CD4-positive, alpha-beta T cell treated with Interleukin-17A for 1 hour (primary cell): Measurements from ENCODE around the gene GNAZ.
A peak's percentile ranks its signal among the peaks of the same experiment; 100 is the strongest.

Experiments
- DNase-seq: peaks from one replicate; pipeline ENCODE4 v3.0.0-alpha.2; 2020

GNAZ gene

GRCh38 chr22:23109079-23109347 lies 38.7 kb downstream of the GNAZ start:
- DNase-seq = no peak

- no peak for DNase-seq
These were observed 39.2 kb downstream of the GNAZ start for GRCh38 chr22:23109441-23109978.

GRCh38 chr22:23110190-23110921 lies 40.0 kb downstream of the GNAZ start:
- DNase-seq = no peak

- no peak for DNase-seq
These were observed 40.7 kb downstream of the GNAZ start for GRCh38 chr22:23110922-23111527.

- DNase-seq = no peak
These were observed 42.2 kb downstream of the GNAZ start for GRCh38 chr22:23112472-23113012.

- DNase-seq = no peak
These were observed 42.9 kb downstream of the GNAZ start for GRCh38 chr22:23113067-23113846.

- no peak for DNase-seq
These were observed 43.8 kb downstream of the GNAZ start for GRCh38 chr22:23113847-23114720.

- no peak for DNase-seq
These were observed 44.4 kb downstream of the GNAZ start for GRCh38 chr22:23114721-23115020.

- DNase-seq = no peak
These were observed 45.0 kb downstream of the GNAZ start for GRCh38 chr22:23115369-23115768.

- no peak for DNase-seq
These were observed 45.6 kb downstream of the GNAZ start for GRCh38 chr22:23115825-23116494.

GRCh38 chr22:23116506-23117263 lies 46.4 kb downstream of the GNAZ start:
- no peak for DNase-seq

- no peak for DNase-seq
These were observed 47.0 kb downstream of the GNAZ start for GRCh38 chr22:23117275-23117674.

- no peak for DNase-seq
These were observed 47.8 kb downstream of the GNAZ start for GRCh38 chr22:23117891-23118646.

GRCh38 chr22:23118647-23119493 lies 48.6 kb downstream of the GNAZ start:
- no peak for DNase-seq

- peak; percentile 77 for DNase-seq
These were observed 49.4 kb downstream of the GNAZ start for GRCh38 chr22:23119494-23120414.

- DNase-seq = no peak
These were observed 50.1 kb downstream of the GNAZ start for GRCh38 chr22:23120415-23120899.

GRCh38 chr22:23121000-23121421 lies 50.7 kb downstream of the GNAZ start:
- DNase-seq = no peak

- DNase-seq = no peak
These were observed 51.1 kb downstream of the GNAZ start for GRCh38 chr22:23121424-23121823.
